ENCODE data around the gene SERPINB6.
"Not testable (repeated sequence)": the region's sequence is repeated elsewhere in the genome, so short reads cannot be mapped to it uniquely, and the experiment has no call there.

Gene SERPINB6

GRCh38 chr6:2998998-2999617 lies 27.7 kb upstream of the SERPINB6 start:
- no peak for DNase-seq

GRCh38 chr6:2998249-2998997 lies 27.1 kb upstream of the SERPINB6 start:
- not testable (repeated sequence) for DNase-seq

GRCh38 chr6:2993755-2994317 lies 22.5 kb upstream of the SERPINB6 start:
- no peak for DNase-seq

- DNase-seq: no peak
Measured at GRCh38 chr6:2992330-2992979, 21.1 kb upstream of the SERPINB6 start.

GRCh38 chr6:2990932-2991506 lies 19.7 kb upstream of the SERPINB6 start:
- no peak for DNase-seq

GRCh38 chr6:2990248-2990931 lies 19.0 kb upstream of the SERPINB6 start:
- no peak for DNase-seq

GRCh38 chr6:2989332-2990247 lies 18.2 kb upstream of the SERPINB6 start:
- peak; percentile 79 for DNase-seq

- peak; percentile 44 for DNase-seq
Measured at GRCh38 chr6:2988426-2989331, 17.3 kb upstream of the SERPINB6 start.

- DNase-seq: no peak
Measured at GRCh38 chr6:2988094-2988425, 16.7 kb upstream of the SERPINB6 start.

- DNase-seq: no peak
Measured at GRCh38 chr6:2986722-2987221, 15.4 kb upstream of the SERPINB6 start.

- DNase-seq: no peak
Measured at GRCh38 chr6:2984738-2985406, 13.5 kb upstream of the SERPINB6 start.

- DNase-seq: no peak
Measured at GRCh38 chr6:2982426-2983117, 11.2 kb upstream of the SERPINB6 start.

GRCh38 chr6:2980465-2980855 lies 9.1 kb upstream of the SERPINB6 start:
- DNase-seq: no peak

GRCh38 chr6:2979819-2980464 lies 8.6 kb upstream of the SERPINB6 start:
- no peak for DNase-seq

- no peak for DNase-seq
Measured at GRCh38 chr6:2978923-2979322, 7.6 kb upstream of the SERPINB6 start.

- DNase-seq: no peak
Measured at GRCh38 chr6:2977799-2978590, 6.6 kb upstream of the SERPINB6 start.

- no peak for DNase-seq
Measured at GRCh38 chr6:2977290-2977689, 5.9 kb upstream of the SERPINB6 start.

- DNase-seq: no peak
Measured at GRCh38 chr6:2976571-2977085, 5.3 kb upstream of the SERPINB6 start.

Measured in NCI-H1436 treated with DMSO at 0.1 percent for 48 hours (cell line).